HFF-Myc (cell line): ENCODE measurements around the gene EXO5.

ENCODE experiments used
- DNase-seq: peaks from one replicate; pipeline ENCODE4 v3.0.0-alpha.2; 2011; ENCODE audit warnings: low read depth; ENCODE audit errors: extremely low read depth
- H3K4me3 ChIP-seq: replicated peaks from 2 replicates; pipeline ENCODE4 v1.5.1; 2011; ENCODE audit warnings: low read depth, mild to moderate bottlenecking, control low read depth, low read length
- CTCF ChIP-seq: IDR thresholded peaks from 2 replicates; pipeline ENCODE4 v1.5.1; 2012; ENCODE audit warnings: mild to moderate bottlenecking, low read depth, low read length, control low read depth; ENCODE audit errors: missing control alignments

The EXO5 gene

GRCh38 chr1:40564913-40565312 is 56.3 kb downstream of the EXO5 start:
- H3K4me3 ChIP-seq: no peak overlapping the region
- TF ChIP-seq CTCF: no peak
- no peak for DNase-seq
